ENCODE data around the gene SLC44A2.

Gene SLC44A2

DNA sequence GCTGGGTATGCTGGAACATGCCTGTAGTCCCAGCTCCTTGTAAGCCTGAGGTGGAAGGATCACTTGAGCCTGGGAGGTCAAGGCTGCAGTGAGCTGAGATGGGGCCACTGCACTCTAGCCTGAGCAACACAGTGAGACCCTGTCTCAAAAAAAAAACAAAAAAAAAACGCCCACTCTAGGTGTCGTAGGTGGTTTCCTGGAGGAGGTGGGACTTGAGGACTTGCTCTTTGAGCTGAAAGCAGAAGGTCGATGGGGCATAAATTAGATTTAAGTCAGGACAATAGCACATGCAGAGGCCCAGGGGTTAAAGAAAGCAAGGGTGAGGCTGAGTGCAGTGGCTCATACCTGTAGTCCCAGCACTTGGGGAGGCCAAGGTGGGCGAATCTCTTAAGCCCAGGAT, 15.9 kb downstream of the SLC44A2 start:
- peaks cover 72% of the 10 kb centered on the region for H3K36me3 ChIP-seq (ENCODE audit: insufficient read depth, low read depth, low read length)

DNA sequence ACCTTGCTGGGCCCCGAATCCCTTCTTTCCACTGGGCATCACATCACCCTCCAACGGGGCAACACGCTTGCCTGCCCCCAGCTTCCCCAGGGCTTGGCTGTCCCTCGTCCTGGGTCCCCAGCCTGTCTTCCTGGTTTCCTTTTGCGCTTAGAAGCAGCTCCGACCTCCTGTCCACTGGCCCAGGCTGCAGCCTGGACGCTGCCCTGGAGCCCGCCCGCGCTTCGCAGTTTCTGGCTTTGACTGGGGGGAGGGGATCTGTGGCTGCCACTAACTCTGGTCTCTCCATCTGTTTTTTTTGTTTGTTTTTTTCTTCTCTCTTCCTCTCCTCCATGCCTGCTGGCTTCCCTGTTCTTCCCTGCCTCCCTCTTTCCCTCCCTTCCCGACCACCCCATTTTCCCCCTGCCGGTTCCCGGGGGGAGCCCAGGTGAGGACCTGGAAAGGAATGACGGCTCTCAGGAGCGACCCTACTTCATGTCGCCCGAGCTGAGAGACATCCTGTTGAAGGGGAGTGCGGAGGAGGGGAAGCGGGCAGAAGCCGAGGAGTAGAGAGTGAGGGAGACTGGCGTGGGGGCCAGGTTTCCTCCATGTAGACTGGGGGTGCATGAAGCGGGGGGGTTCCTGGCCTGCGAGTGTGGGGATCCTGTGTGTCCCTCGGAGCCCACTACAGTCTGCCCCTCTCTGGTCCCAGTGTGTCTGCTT, 17.3 kb downstream of the SLC44A2 start:
- H3K36me3 ChIP-seq (ENCODE audit: insufficient read depth, low read depth, low read length): peaks cover 58% of the 10 kb centered on the region
- no peak overlapping the region for H3K27ac ChIP-seq (ENCODE audit: low read length)
- no peak overlapping the region for H3K9ac ChIP-seq (ENCODE audit: low read depth, low read length)
- peaks cover 12% of the 10 kb centered on the region for H3K4me1 ChIP-seq (ENCODE audit: insufficient read depth, low read length)
- H3K9me3 ChIP-seq (ENCODE audit: insufficient read depth, low read depth, low read length): no peaks in the 10 kb centered on the region
- no peak overlapping the region for H3K4me3 ChIP-seq (ENCODE audit: low read length)
- H3K27me3 ChIP-seq (ENCODE audit: insufficient read depth, low read length): no peaks in the 10 kb centered on the region

More for the DNA sequence above, 15.9 kb downstream of the SLC44A2 start:
- Histone ChIP-seq H3K27ac (ENCODE audit: low read length) (no peak overlapping the region), H3K4me1 (ENCODE audit: insufficient read depth, low read length) (peaks cover 12% of the 10 kb centered on the region), H3K9me3 (ENCODE audit: insufficient read depth, low read depth, low read length) (no peaks in the 10 kb centered on the region), H3K4me3 (ENCODE audit: low read length) (no peak overlapping the region), H3K9ac (ENCODE audit: low read depth, low read length) (no peak overlapping the region), H3K27me3 (ENCODE audit: insufficient read depth, low read length) (no peaks in the 10 kb centered on the region)

DNA sequence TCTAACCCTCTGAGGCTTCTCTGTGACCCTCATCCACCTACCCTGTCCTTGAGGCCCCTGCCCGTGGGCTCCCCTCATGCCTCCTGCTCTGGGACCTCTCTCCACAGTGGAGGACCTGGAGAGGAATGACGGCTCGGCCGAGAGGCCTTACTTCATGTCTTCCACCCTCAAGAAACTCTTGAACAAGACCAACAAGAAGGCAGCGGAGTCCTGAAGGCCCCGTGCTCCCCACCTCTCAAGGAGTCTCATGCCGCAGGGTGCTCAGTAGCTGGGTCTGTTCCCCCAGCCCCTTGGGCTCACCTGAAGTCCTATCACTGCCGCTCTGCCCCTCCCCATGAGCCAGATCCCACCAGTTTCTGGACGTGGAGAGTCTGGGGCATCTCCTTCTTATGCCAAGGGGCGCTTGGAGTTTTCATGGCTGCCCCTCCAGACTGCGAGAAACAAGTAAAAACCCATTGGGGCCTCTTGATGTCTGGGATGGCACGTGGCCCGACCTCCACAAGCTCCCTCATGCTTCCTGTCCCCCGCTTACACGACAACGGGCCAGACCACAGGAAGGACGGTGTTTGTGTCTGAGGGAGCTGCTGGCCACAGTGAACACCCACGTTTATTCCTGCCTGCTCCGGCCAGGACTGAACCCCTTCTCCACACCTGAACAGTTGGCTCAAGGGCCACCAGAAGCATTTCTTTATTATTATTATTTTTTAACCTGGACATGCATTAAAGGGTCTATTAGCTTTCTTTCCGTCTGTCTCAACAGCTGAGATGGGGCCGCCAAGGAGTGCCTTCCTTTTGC, 18.0 kb downstream of the SLC44A2 start:
- H3K9me3 ChIP-seq (ENCODE audit: insufficient read depth, low read depth, low read length): no peaks in the 10 kb centered on the region
- peaks cover 12% of the 10 kb centered on the region for H3K4me1 ChIP-seq (ENCODE audit: insufficient read depth, low read length)
- no peak overlapping the region for H3K27ac ChIP-seq (ENCODE audit: low read length)
- H3K4me3 ChIP-seq (ENCODE audit: low read length): no peak overlapping the region
- peaks cover 51% of the 10 kb centered on the region for H3K36me3 ChIP-seq (ENCODE audit: insufficient read depth, low read depth, low read length)
- H3K27me3 ChIP-seq (ENCODE audit: insufficient read depth, low read length): no peaks in the 10 kb centered on the region
- peak overlapping the region; percentile 61; the same call in 1 of the 2 replicates for H3K9ac ChIP-seq (ENCODE audit: low read depth, low read length)

DNA sequence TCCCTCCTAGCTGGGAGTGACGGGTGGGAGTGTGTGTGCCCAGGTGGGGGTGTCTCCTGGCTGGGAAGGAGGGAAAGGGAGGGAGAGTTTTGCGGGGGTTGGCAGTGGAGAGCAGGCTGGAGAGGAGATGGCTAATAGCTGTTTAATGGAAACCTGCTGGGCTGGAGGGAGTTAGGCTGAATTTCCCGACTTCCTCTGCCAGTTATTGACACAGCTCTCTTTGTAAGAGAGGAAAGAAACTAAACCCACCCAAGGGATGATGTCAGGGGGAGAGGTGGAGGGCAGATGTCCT, 18.6 kb downstream of the SLC44A2 start:
- no peak overlapping the region for H3K27ac ChIP-seq (ENCODE audit: low read length)
- no peaks in the 10 kb centered on the region for H3K27me3 ChIP-seq (ENCODE audit: insufficient read depth, low read length)
- no peaks in the 10 kb centered on the region for H3K9me3 ChIP-seq (ENCODE audit: insufficient read depth, low read depth, low read length)
- H3K9ac ChIP-seq (ENCODE audit: low read depth, low read length): peak overlapping the region; percentile 61; the same call in 1 of the 2 replicates
- H3K36me3 ChIP-seq (ENCODE audit: insufficient read depth, low read depth, low read length): peaks cover 50% of the 10 kb centered on the region
- no peak overlapping the region for H3K4me3 ChIP-seq (ENCODE audit: low read length)
- peaks cover 12% of the 10 kb centered on the region for H3K4me1 ChIP-seq (ENCODE audit: insufficient read depth, low read length)

DNA sequence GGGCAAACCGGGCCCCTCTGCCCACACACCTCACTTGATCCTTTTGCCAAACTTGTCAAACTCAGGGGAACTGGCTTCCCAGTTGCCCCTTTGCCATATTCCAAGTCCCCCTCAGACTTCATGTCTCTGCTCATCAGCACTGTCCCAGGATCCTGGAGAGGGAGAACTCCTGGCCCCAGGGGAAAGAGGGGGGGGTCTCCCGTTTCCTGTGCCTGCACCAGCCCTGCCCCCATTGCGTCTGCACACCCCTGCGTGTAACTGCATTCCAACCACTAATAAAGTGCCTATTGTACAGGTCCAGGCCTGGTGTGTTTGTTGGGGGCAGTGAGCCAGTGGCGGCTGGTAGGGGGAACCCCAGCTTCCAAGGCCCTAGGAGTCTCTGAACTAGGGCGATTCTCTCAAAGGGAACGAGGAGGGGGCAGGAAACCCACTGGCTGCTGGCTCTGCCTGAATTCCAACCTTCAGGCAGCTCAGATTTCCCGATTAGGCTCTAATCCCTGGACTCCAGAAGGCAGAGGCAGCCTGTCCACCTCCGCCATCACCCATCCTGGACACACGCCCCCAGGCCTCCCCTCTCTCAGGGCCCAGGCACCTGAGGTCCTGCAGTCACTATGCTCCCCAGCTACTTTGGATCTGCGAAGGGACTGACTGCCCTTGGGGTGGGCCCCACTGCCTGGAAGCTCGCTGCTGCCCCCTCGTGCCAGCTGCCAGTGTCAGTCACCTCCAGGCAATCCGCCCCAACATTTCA, 19.1 kb downstream of the SLC44A2 start:
- Histone ChIP-seq H3K4me3 (ENCODE audit: low read length) (no peak overlapping the region), H3K36me3 (ENCODE audit: insufficient read depth, low read depth, low read length) (peaks cover 45% of the 10 kb centered on the region), H3K27me3 (ENCODE audit: insufficient read depth, low read length) (no peaks in the 10 kb centered on the region), H3K27ac (ENCODE audit: low read length) (no peak overlapping the region), H3K9ac (ENCODE audit: low read depth, low read length) (peak overlapping the region; percentile 61; the same call in 1 of the 2 replicates), H3K4me1 (ENCODE audit: insufficient read depth, low read length) (peaks cover 12% of the 10 kb centered on the region), H3K9me3 (ENCODE audit: insufficient read depth, low read depth, low read length) (no peaks in the 10 kb centered on the region)

DNA sequence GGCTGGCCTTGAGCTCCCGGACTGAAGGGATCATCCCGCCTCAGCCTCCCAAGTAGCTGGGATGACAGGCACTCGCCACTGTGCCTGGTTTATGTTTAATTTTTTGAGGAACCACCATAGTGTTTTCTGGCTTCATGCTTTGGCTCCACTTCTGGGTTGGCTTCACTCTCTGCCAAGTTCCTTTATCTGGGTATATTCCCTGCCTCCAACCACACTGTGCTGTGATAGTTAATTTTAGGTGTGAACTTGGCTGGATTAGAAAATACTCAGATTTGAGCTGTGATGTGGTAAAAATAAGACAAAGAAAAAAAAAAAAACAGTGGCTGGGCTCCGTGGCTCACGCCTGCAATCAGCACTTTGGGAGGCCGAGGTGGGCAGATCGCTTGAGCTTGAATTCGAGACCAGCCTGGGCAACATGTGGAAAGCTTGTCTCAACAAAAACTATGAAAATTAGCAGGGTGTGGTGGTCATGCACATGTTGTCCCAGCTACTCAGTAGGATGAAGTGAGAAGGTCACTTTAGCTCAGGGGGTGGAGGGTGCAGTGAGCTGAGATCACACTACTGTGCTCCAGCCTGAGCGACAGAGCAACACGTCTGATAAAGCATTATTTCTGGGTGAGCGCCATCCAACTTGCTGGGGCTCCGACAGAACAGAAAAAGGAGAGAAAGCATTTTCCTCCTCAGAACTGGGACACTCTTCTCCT, 21.3 kb downstream of the SLC44A2 start:
- H3K9me3 ChIP-seq (ENCODE audit: insufficient read depth, low read depth, low read length): no peaks in the 10 kb centered on the region
- H3K4me1 ChIP-seq (ENCODE audit: insufficient read depth, low read length): peaks cover 12% of the 10 kb centered on the region
- H3K36me3 ChIP-seq (ENCODE audit: insufficient read depth, low read depth, low read length): peaks cover 25% of the 10 kb centered on the region
- H3K4me3 ChIP-seq (ENCODE audit: low read length): no peak overlapping the region
- H3K9ac ChIP-seq (ENCODE audit: low read depth, low read length): no peak overlapping the region
- no peaks in the 10 kb centered on the region for H3K27me3 ChIP-seq (ENCODE audit: insufficient read depth, low read length)
- H3K27ac ChIP-seq (ENCODE audit: low read length): no peak overlapping the region

DNA sequence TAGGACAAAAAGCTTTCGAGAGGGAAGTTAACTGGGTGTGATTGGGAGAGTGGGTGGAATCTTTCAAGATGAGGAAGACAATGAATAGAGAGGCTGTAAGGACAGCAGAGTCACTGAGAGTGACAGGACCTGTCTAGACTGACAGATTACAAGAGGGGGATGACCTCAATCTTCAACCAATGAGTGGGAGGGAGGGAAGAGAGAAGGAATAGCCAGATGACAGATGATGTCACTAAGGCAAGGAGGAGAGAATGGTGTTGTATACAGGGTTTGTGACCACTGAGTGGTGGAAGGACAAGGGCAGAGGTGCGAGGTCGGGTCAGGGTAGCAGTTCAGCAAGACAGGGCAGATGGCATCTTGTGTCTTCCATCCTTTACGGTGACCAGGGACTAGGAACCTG, 23.0 kb downstream of the SLC44A2 start:
- no peak overlapping the region for H3K9ac ChIP-seq (ENCODE audit: low read depth, low read length)
- H3K27me3 ChIP-seq (ENCODE audit: insufficient read depth, low read length): no peaks in the 10 kb centered on the region
- no peak overlapping the region for H3K4me3 ChIP-seq (ENCODE audit: low read length)
- no peaks in the 10 kb centered on the region for H3K9me3 ChIP-seq (ENCODE audit: insufficient read depth, low read depth, low read length)
- H3K36me3 ChIP-seq (ENCODE audit: insufficient read depth, low read depth, low read length): peaks cover 8% of the 10 kb centered on the region
- H3K4me1 ChIP-seq (ENCODE audit: insufficient read depth, low read length): peaks cover 12% of the 10 kb centered on the region
- no peak overlapping the region for H3K27ac ChIP-seq (ENCODE audit: low read length)

DNA sequence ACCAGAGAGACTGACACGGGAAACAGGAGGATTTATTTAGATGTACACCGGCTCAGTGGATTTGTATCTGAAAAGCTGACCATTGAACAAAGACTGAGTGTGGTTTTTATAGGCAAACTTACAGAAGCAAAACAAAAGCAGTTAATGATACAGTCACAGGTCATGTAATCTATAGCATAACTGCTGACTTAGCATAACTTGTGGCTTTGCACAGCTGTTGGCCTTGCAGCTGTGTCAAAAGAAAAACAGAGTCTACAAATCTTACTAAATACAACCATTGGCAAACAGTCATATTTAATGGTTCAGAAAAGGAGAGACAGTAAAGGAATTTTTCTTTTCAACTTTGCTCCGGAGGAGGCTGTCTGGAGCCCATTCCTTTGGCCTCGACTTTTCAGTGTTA, 26.5 kb downstream of the SLC44A2 start:
- Histone ChIP-seq H3K9me3 (ENCODE audit: insufficient read depth, low read depth, low read length) (no peaks in the 10 kb centered on the region), H3K27ac (ENCODE audit: low read length) (no peak overlapping the region), H3K4me1 (ENCODE audit: insufficient read depth, low read length) (peaks cover 5% of the 10 kb centered on the region; the same call in 1 of the 2 replicates), H3K36me3 (ENCODE audit: insufficient read depth, low read depth, low read length) (peaks cover 20% of the 10 kb centered on the region), H3K27me3 (ENCODE audit: insufficient read depth, low read length) (no peaks in the 10 kb centered on the region), H3K9ac (ENCODE audit: low read depth, low read length) (no peak overlapping the region), H3K4me3 (ENCODE audit: low read length) (no peak overlapping the region)

DNA sequence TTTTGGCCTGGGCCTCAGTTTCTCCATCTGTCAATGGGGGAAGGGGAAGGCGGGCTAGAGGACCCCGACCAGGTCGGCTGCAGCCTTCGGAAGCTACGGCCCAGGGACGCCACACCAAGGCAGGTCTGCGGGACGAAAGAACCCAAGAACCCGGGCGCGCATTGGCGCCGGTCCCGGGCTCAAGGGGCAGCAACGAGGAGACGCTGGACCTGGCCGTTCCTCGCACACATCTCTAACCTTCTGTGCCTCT, 28.1 kb downstream of the SLC44A2 start:
- peak overlapping the region; percentile 98 for H3K4me3 ChIP-seq (ENCODE audit: low read length)
- peak overlapping the region; percentile 99 for H3K9ac ChIP-seq (ENCODE audit: low read depth, low read length)
- peak overlapping the region; percentile 99 for H3K27ac ChIP-seq (ENCODE audit: low read length)
- peaks cover 35% of the 10 kb centered on the region for H3K36me3 ChIP-seq (ENCODE audit: insufficient read depth, low read depth, low read length)
- no peaks in the 10 kb centered on the region for H3K27me3 ChIP-seq (ENCODE audit: insufficient read depth, low read length)
- no peaks in the 10 kb centered on the region for H3K9me3 ChIP-seq (ENCODE audit: insufficient read depth, low read depth, low read length)
- peaks cover 5% of the 10 kb centered on the region; the same call in 1 of the 2 replicates for H3K4me1 ChIP-seq (ENCODE audit: insufficient read depth, low read length)

DNA sequence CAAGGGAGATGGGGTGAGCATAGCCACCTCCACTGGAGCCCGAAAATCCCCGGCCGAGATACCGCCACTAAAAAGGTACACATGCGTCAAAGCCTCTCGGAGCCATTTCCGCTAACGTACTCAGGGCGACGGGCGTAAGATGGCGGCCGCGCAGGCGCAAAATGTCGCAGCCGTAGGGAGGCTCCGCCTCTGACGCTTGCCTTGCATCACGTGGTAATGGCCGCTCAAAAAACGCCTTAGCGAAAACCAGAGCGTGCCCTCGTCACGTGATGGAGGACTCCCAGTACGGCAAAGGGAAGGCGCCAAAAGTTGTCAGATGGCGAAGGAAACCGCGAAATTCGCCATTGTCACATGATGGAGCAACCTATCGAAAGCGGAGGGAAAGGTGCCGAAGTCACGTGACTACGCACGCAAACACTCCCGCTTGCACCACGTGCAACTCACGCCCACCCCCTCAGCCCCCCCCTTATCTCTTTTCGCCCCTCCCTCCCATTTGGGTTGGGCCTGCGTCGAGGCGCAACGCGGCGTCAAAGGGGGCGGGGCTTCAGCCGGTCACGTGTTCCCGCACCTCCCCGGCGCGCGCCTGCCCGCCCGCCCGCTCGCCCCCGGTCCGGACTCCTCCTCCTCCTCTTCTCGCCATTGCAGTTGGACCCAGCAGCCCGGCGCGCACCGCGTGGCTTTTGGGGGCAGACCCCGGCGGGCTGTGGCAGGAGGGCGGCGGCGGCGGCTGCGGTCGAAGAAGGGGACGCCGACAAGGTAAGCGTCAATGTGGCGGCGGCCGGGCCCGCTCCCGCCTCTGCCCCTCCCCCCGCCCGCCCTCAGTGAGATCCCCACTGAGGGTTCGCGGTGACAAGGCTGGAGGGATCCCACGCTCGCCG, 28.6 kb downstream of the SLC44A2 start, which contains the start of gene ILF3:
TSS of gene ILF3 (plus strand) at position 615 of the 878 bp plus-strand sequence. CDS start 16,260 bp downstream, outside the sequence.
- Histone ChIP-seq H3K27me3 (ENCODE audit: insufficient read depth, low read length) (no peaks in the 10 kb centered on the region), H3K27ac (ENCODE audit: low read length) (peak within 1 kb of the TSS; percentile 99), H3K4me3 (ENCODE audit: low read length) (peak within 1 kb of the TSS; percentile 98), H3K9me3 (ENCODE audit: insufficient read depth, low read depth, low read length) (no peaks in the 10 kb centered on the region), H3K4me1 (ENCODE audit: insufficient read depth, low read length) (peaks cover 5% of the 10 kb centered on the region; the same call in 1 of the 2 replicates), H3K9ac (ENCODE audit: low read depth, low read length) (peak within 1 kb of the TSS; percentile 99), H3K36me3 (ENCODE audit: insufficient read depth, low read depth, low read length) (peaks cover 40% of the 10 kb centered on the region)

All from iPS-20b (cell line).